ENCODE results near the gene PREX1.

The PREX1 gene

GRCh38 chr20:48825566-48825920 lies 2.3 kb downstream of the PREX1 start:
- peak overlapping the region; percentile 98 for H3K4me3 ChIP-seq (ENCODE audit: low read depth, low read length)
- no peak for TF ChIP-seq CTCF (IDR thresholded peaks at IDR 0.05; ENCODE audit: borderline replicate concordance, insufficient read depth, low read depth, low read length)

GRCh38 chr20:48824830-48825565 lies 2.8 kb downstream of the PREX1 start:
- no peak for TF ChIP-seq CTCF (IDR thresholded peaks at IDR 0.05; ENCODE audit: borderline replicate concordance, insufficient read depth, low read depth, low read length)
- peak overlapping the region; percentile 98 for H3K4me3 ChIP-seq (ENCODE audit: low read depth, low read length)

GRCh38 chr20:48823960-48824498 lies 3.8 kb downstream of the PREX1 start:
- H3K4me3 ChIP-seq (ENCODE audit: low read depth, low read length), result peak overlapping the region; percentile 2
- no peak for TF ChIP-seq CTCF (IDR thresholded peaks at IDR 0.05; ENCODE audit: borderline replicate concordance, insufficient read depth, low read depth, low read length)

GRCh38 chr20:48823476-48823875 lies 4.3 kb downstream of the PREX1 start:
- no peak for TF ChIP-seq CTCF (IDR thresholded peaks at IDR 0.05; ENCODE audit: borderline replicate concordance, insufficient read depth, low read depth, low read length)

GRCh38 chr20:48822879-48823385 lies 4.9 kb downstream of the PREX1 start:
- peak overlapping the region; percentile 2 for H3K4me3 ChIP-seq (ENCODE audit: low read depth, low read length)
- TF ChIP-seq CTCF (IDR thresholded peaks at IDR 0.05; ENCODE audit: borderline replicate concordance, insufficient read depth, low read depth, low read length), result no peak

More at GRCh38 chr20:48823476-48823875, 4.3 kb downstream of the PREX1 start:
- H3K4me3 ChIP-seq (ENCODE audit: low read depth, low read length), result peak overlapping the region; percentile 2

- TF ChIP-seq CTCF (IDR thresholded peaks at IDR 0.05; ENCODE audit: borderline replicate concordance, insufficient read depth, low read depth, low read length), result no peak
Observed at GRCh38 chr20:48822178-48822577, 5.6 kb downstream of the PREX1 start.

More at GRCh38 chr20:48822178-48822577, 5.6 kb downstream of the PREX1 start:
- no peak overlapping the region for H3K4me3 ChIP-seq (ENCODE audit: low read depth, low read length)
